RWPE1 (cell line): ENCODE data around the gene SNIP1.
"Not testable (repeated sequence)": the region's sequence is repeated elsewhere in the genome, so short reads cannot be mapped to it uniquely, and the experiment has no call there.

ENCODE experiments used
- CTCF ChIA-PET: fragments of 350-600 bp; sonication (Branson Sonifier 250); formaldehyde crosslinking; extraction: SDS; loops from one replicate; lab custom pipeline; 2021; lab: Yijun Ruan, JAX
- POLR2A ChIA-PET: fragments of 400-600 bp; formaldehyde crosslinking; extraction: SDS; loops from one replicate; lab custom pipeline; 2020; ENCODE audit warnings: antibody characterized with exemption; ENCODE audit not compliant: low non-redundant PET; lab: Yijun Ruan, JAX
- DNase-seq: peaks from one replicate; pipeline ENCODE4 v3.0.0; 2012; ENCODE audit warnings: low spot score
- H3K27ac ChIP-seq: fragments of 450-650 bp; 2 replicates; pipeline ENCODE4 v1.5.1; 2017
- TF ChIP-seq, protein P1 (sequence below): fragments of 450-650 bp; conservative IDR thresholded peaks from 2 replicates; pipeline ENCODE4 v1.5.1; 2017; ENCODE audit warnings: low read depth, mild to moderate bottlenecking

Gene SNIP1

GRCh38 chr1:37549341-37549740, 4.8 kb downstream of the SNIP1 start:
- CTCF ChIA-PET: interaction anchor here (0.7 kb wide), 1 partner anchor 62 kb away, joined by 5 read pairs; no protein-coding TSS in a partner anchor
- H3K27ac ChIP-seq: no peak overlapping the region
- POLR2A ChIA-PET: no interaction called here
- TF ChIP-seq, protein P1, sequence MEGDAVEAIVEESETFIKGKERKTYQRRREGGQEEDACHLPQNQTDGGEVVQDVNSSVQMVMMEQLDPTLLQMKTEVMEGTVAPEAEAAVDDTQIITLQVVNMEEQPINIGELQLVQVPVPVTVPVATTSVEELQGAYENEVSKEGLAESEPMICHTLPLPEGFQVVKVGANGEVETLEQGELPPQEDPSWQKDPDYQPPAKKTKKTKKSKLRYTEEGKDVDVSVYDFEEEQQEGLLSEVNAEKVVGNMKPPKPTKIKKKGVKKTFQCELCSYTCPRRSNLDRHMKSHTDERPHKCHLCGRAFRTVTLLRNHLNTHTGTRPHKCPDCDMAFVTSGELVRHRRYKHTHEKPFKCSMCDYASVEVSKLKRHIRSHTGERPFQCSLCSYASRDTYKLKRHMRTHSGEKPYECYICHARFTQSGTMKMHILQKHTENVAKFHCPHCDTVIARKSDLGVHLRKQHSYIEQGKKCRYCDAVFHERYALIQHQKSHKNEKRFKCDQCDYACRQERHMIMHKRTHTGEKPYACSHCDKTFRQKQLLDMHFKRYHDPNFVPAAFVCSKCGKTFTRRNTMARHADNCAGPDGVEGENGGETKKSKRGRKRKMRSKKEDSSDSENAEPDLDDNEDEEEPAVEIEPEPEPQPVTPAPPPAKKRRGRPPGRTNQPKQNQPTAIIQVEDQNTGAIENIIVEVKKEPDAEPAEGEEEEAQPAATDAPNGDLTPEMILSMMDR: no peak
- DNase-seq: no peak

- TF ChIP-seq, protein P1: no peak
- H3K27ac ChIP-seq: no peak overlapping the region
- POLR2A ChIA-PET: no interaction called here
- CTCF ChIA-PET: no interaction called here
- DNase-seq: no peak
These were observed 9.1 kb downstream of the SNIP1 start for GRCh38 chr1:37545019-37545418.

DNA sequence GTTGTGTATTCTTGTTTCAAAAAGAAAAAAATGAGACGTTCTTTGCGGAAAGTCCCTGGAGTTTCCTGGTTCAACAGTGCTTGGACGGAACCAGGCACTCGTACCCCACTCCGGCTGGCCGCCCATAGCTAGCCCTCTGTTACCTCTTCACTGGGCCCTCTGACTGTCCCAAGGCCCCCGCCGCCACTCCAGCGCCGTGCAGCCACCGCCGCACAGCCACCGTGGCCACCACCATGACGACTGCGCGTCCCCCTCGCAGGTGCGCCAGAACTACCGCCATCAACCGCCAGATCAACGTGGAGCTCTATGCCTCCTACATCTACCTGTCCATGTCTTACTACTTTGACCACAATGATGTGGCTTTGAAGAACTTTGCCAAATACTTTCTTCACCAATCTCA, 9.6 kb downstream of the SNIP1 start:
- DNase-seq: no peak
- ChIA-PET POLR2A (no interaction called here), CTCF (no interaction called here)
- TF ChIP-seq, protein P1: no peak
- no peak overlapping the region for H3K27ac ChIP-seq

- CTCF ChIA-PET: no interaction called here
- DNase-seq: no peak
- H3K27ac ChIP-seq: no peak overlapping the region
- POLR2A ChIA-PET: no interaction called here
- TF ChIP-seq, protein P1: no peak
These were observed 13.9 kb downstream of the SNIP1 start for GRCh38 chr1:37540036-37540785.

- DNase-seq, POLR2A ChIA-PET, CTCF ChIA-PET, H3K27ac ChIP-seq: not testable (repeated sequence)
These were observed 14.9 kb downstream of the SNIP1 start for GRCh38 chr1:37539154-37539553.

GRCh38 chr1:37537378-37537777, 16.7 kb downstream of the SNIP1 start:
- no peak overlapping the region for H3K27ac ChIP-seq
- ChIA-PET CTCF (interaction anchor here (1.9 kb wide), 1 partner anchor 23 kb away, joined by 7 read pairs; the partner anchor contains the start of gene MEAF6), POLR2A (no interaction called here)
- DNase-seq: peak; percentile 18
- TF ChIP-seq, protein P1: no peak
